Gastrocnemius medialis (tissue), 4 donors: ENCODE measurements around the gene TMEM198. TPM values are rescaled to one million over a fixed set of nuclear protein-coding genes. Genes with fewer than 3 reads are reported as not detected.

Experiments
- ATAC-seq, 2 donors: fragments of 150-250 bp; one replicate each; pipeline ENCODE4 v1.9.1; 2016
- DNase-seq, 2 donors: peaks; one replicate each; pipeline ENCODE4 v3.0.0-alpha.2; 2019
- H3K27ac ChIP-seq, 4 donors: fragments of 200-600 bp; sonication (generic); 1 replicate in 1 of 4; 2 replicates in 3 of 4; pipeline ENCODE4 v1.5.1; 2016 to 2018; ENCODE audit warnings: mild to moderate bottlenecking in 2 of 4, moderate library complexity in 1 of 4
- H3K27me3 ChIP-seq, 3 donors: fragments of 200-600 bp; sonication (generic) in 2 of 3; 1 replicate in 1 of 3; 2 replicates in 2 of 3; pipeline versions ENCODE4 v1.5.1 to v1.6.0; 2016 to 2019; ENCODE audit warnings: mild to moderate bottlenecking in 1 of 3, moderate library complexity in 1 of 3
- H3K36me3 ChIP-seq, 2 donors: fragments of 200-600 bp; sonication (generic) in 1 of 2; one replicate each; pipeline ENCODE4 v1.5.1; 2017 to 2018
- H3K4me1 ChIP-seq, 2 donors: fragments of 200-600 bp; sonication (generic) in 1 of 2; one replicate each; pipeline ENCODE4 v1.5.1; 2016 to 2017; ENCODE audit warnings: mild to moderate bottlenecking in 2 of 2
- H3K4me3 ChIP-seq, 4 donors: fragments of 200-600 bp; sonication (generic) in 3 of 4; 1 replicate in 1 of 4; 2 replicates in 3 of 4; pipeline ENCODE4 v1.5.1; 2016 to 2019; ENCODE audit warnings: mild to moderate bottlenecking in 2 of 4
- H3K9me3 ChIP-seq, 3 donors: fragments of 200-600 bp; sonication (generic) in 2 of 3; 1 replicate in 1 of 3; 2 replicates in 2 of 3; pipeline ENCODE4 v1.5.1; 2016 to 2019
- CTCF ChIP-seq, 5 experiments: fragments of 450-650 bp in 3 of 5; fragments of 200-600 bp in 2 of 5; sonication (generic) in 2 of 5; IDR thresholded peaks in 4 of 5; conservative IDR thresholded peaks in 1 of 5; 1 replicate in 4 of 5; 2 replicates in 1 of 5; pipeline ENCODE4 v1.5.1; 2016 to 2019; ENCODE audit warnings: antibody characterized with exemption in 5 of 5, mild to moderate bottlenecking in 3 of 5, moderate library complexity in 3 of 5
- POLR2A ChIP-seq, 2 donors: fragments of 450-650 bp; IDR thresholded peaks; one replicate each; pipeline ENCODE4 v1.6.1; 2017; ENCODE audit warnings: antibody characterized with exemption in 2 of 2, mild to moderate bottlenecking in 2 of 2, moderate library complexity in 2 of 2
- in situ Hi-C, 4 donors: fragments of 200-750 bp; cut with MboI; loops; one replicate each; pipeline versions ENCODE4 v1.15.0 to v1.8.0; 2017; ENCODE audit warnings: low sequenced_read_pairs in 4 of 4
- intact Hi-C: fragments of 100-400 bp; cut with DNase I; formaldehyde crosslinking; loops from one replicate; pipeline ENCODE4 v1.15.1; 2023; ENCODE audit warnings: low total_unique reads
- total RNA-seq, 4 donors: library from RNA; depleted of rRNA; stranded (reverse); fragments of >200 nt; gene quantifications; one replicate each; pipeline versions ENCODE4 v1.1.0 to v1.2.3, GENCODE V29; 2016

Gene TMEM198
- total RNA-seq, 4 donors from 2014 or later: 0.87 to 6.7 (median 3.3) TPM

GRCh38 chr2:219512524-219513216, 31.2 kb upstream of the TMEM198 start:
- Histone ChIP-seq H3K36me3 (no peaks in the 10 kb centered on the region), H3K27ac (no peak overlapping the region), H3K4me1 (peaks cover 7 to 16% of the 10 kb centered on the region in 2 donors), H3K9me3 (no peaks in the 10 kb centered on the region), H3K4me3 (no peak overlapping the region), H3K27me3 (peaks cover 25 to 39% (median 34%) of the 10 kb centered on the region in 3 donors)
- DNase-seq (no peak), ATAC-seq (no peak)
- in situ Hi-C loops: no loop called here
- intact Hi-C loops: no loop called here
- TF ChIP-seq POLR2A (IDR thresholded peaks at IDR 0.05) (no peak), CTCF (IDR thresholded peaks at IDR 0.05 in 4 of 5, conservative IDR thresholded peaks at IDR 0.05 in 1 of 5) (no peak)

GRCh38 chr2:219513787-219514186, 30.0 kb upstream of the TMEM198 start:
- Histone ChIP-seq H3K36me3 (no peaks in the 10 kb centered on the region), H3K27me3 (peaks cover 25 to 39% (median 34%) of the 10 kb centered on the region in 3 donors), H3K9me3 (no peaks in the 10 kb centered on the region), H3K4me3 (no peak overlapping the region), H3K27ac (no peak overlapping the region), H3K4me1 (peaks cover 7 to 16% of the 10 kb centered on the region in 2 donors)
- intact Hi-C loops: no loop called here
- ATAC-seq (no peak), DNase-seq (no peak)
- in situ Hi-C loops: no loop called here
- TF ChIP-seq CTCF (IDR thresholded peaks at IDR 0.05 in 4 of 5, conservative IDR thresholded peaks at IDR 0.05 in 1 of 5): no peak
- TF ChIP-seq POLR2A (IDR thresholded peaks at IDR 0.05): no peak

- no peak for DNase-seq
- no peaks in the 10 kb centered on the region for H3K36me3 ChIP-seq
- H3K27me3 ChIP-seq: peaks cover 25 to 39% (median 31%) of the 10 kb centered on the region in 3 donors
- TF ChIP-seq POLR2A (IDR thresholded peaks at IDR 0.05): no peak
- no peak for TF ChIP-seq CTCF (IDR thresholded peaks at IDR 0.05 in 4 of 5, conservative IDR thresholded peaks at IDR 0.05 in 1 of 5)
- ATAC-seq: no peak
- H3K27ac ChIP-seq: no peak within 1 kb of the TSS
- intact Hi-C loops: no loop called here
- H3K9me3 ChIP-seq: no peaks in the 10 kb centered on the region
- in situ Hi-C loops: no loop called here
- peaks cover 7 to 15% of the 10 kb centered on the region in 2 donors for H3K4me1 ChIP-seq
- H3K4me3 ChIP-seq: peak within 1 kb of the TSS in 2 of 4 donors; percentile 10 to 24
These were observed 29.5 kb upstream of the TMEM198 start, which contains the start of gene ASIC4 for GRCh38 chr2:219514196-219514761. TSS of gene ASIC4 (plus strand) at chr2:219514482. CDS start at chr2:219514725, 243 bp downstream.

DNA sequence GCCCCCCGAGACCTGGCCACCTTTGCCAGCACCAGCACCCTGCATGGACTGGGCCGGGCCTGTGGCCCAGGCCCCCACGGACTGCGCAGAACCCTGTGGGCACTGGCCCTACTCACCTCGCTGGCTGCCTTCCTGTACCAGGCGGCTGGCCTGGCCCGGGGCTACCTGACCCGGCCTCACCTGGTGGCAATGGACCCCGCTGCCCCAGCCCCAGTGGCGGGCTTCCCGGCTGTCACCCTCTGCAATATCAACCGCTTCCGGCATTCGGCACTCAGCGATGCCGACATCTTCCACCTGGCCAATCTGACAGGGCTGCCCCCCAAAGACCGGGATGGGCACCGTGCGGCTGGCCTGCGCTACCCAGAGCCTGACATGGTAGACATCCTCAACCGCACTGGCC, 29.0 kb upstream of the TMEM198 start:
- TF ChIP-seq POLR2A (IDR thresholded peaks at IDR 0.05) (no peak), CTCF (IDR thresholded peaks at IDR 0.05 in 4 of 5, conservative IDR thresholded peaks at IDR 0.05 in 1 of 5) (no peak)
- DNase-seq: no peak
- Histone ChIP-seq H3K36me3 (no peaks in the 10 kb centered on the region), H3K27me3 (peaks cover 25 to 39% (median 31%) of the 10 kb centered on the region in 3 donors), H3K4me3 (no peak overlapping the region), H3K27ac (no peak overlapping the region), H3K4me1 (peaks cover 3 to 10% of the 10 kb centered on the region in 2 donors), H3K9me3 (no peaks in the 10 kb centered on the region)
- in situ Hi-C loops (no loop called here), intact Hi-C loops (loop anchor here (5.0 kb wide), 1 partner anchor 377 kb away; no protein-coding TSS in a partner anchor)
- no peak for ATAC-seq
